ENCODE data around the gene TMCO6.

DNA sequence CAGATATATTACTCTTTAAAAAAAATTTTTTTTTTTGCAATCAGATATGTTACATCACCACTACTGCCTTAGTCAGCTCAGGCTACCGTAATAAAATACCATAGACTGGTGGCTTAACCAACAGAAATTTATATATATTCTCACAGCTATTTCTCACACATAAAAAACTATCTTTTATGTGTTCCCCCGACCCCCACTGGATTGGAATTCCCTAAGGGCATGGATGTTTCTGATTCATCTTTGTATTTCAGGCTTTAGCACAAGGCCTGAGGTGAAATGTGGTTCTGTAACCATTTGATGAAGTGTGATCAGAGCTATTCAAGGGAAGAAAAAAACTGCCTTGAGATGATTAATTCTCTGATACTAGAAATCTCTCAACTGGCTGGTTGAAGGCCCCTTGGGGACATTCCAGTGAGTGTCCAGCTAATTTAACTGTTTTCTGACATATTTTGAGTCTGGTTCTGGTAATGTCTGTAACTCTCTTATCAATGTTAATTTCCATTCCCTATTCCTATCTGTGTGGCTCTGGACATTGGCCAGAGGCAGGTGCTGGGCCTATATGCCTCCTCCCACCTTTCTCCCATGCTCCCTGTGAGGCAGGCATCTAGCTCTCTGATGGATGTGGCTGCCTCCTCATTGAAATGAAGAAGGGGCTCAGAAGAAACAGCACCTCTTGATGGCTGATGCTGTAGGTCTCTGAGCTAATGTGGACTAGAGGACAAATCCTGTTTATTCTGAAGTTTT is 8.8 kb upstream of the TMCO6 start:
- TF ChIP-seq TOX (CRISPR knock-in tag; IDR thresholded peaks at IDR 0.05; ENCODE audit: borderline replicate concordance) (no peak), ARNTL (CRISPR knock-in tag; IDR thresholded peaks at IDR 0.05; ENCODE audit: borderline replicate concordance, low read depth) (no peak), ZFP3 (CRISPR knock-in tag; IDR thresholded peaks at IDR 0.05) (no peak), ZNF8 (CRISPR knock-in tag; IDR thresholded peaks at IDR 0.05) (no peak), ZC3H10 (CRISPR knock-in tag; IDR thresholded peaks at IDR 0.05) (no peak), CSDC2 (CRISPR knock-in tag; IDR thresholded peaks at IDR 0.05) (no peak), SNAI2 (CRISPR knock-in tag; IDR thresholded peaks at IDR 0.05) (no peak), ZNF70 (CRISPR knock-in tag; IDR thresholded peaks at IDR 0.05) (no peak), ZFP30 (CRISPR knock-in tag; IDR thresholded peaks at IDR 0.05) (no peak), OSR1 (CRISPR knock-in tag; IDR thresholded peaks at IDR 0.05) (no peak)
- TF ChIP-seq, protein P1, sequence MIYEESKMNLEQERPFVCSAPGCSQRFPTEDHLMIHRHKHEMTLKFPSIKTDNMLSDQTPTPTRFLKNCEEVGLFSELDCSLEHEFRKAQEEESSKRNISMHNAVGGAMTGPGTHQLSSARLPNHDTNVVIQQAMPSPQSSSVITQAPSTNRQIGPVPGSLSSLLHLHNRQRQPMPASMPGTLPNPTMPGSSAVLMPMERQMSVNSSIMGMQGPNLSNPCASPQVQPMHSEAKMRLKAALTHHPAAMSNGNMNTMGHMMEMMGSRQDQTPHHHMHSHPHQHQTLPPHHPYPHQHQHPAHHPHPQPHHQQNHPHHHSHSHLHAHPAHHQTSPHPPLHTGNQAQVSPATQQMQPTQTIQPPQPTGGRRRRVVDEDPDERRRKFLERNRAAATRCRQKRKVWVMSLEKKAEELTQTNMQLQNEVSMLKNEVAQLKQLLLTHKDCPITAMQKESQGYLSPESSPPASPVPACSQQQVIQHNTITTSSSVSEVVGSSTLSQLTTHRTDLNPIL (CRISPR knock-in tag; IDR thresholded peaks at IDR 0.05; ENCODE audit: low read depth): no peak
- TF ChIP-seq, protein P2, sequence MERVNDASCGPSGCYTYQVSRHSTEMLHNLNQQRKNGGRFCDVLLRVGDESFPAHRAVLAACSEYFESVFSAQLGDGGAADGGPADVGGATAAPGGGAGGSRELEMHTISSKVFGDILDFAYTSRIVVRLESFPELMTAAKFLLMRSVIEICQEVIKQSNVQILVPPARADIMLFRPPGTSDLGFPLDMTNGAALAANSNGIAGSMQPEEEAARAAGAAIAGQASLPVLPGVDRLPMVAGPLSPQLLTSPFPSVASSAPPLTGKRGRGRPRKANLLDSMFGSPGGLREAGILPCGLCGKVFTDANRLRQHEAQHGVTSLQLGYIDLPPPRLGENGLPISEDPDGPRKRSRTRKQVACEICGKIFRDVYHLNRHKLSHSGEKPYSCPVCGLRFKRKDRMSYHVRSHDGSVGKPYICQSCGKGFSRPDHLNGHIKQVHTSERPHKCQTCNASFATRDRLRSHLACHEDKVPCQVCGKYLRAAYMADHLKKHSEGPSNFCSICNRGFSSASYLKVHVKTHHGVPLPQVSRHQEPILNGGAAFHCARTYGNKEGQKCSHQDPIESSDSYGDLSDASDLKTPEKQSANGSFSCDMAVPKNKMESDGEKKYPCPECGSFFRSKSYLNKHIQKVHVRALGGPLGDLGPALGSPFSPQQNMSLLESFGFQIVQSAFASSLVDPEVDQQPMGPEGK (CRISPR knock-in tag; IDR thresholded peaks at IDR 0.05; ENCODE audit: borderline replicate concordance): no peak
- TF ChIP-seq, protein P3, sequence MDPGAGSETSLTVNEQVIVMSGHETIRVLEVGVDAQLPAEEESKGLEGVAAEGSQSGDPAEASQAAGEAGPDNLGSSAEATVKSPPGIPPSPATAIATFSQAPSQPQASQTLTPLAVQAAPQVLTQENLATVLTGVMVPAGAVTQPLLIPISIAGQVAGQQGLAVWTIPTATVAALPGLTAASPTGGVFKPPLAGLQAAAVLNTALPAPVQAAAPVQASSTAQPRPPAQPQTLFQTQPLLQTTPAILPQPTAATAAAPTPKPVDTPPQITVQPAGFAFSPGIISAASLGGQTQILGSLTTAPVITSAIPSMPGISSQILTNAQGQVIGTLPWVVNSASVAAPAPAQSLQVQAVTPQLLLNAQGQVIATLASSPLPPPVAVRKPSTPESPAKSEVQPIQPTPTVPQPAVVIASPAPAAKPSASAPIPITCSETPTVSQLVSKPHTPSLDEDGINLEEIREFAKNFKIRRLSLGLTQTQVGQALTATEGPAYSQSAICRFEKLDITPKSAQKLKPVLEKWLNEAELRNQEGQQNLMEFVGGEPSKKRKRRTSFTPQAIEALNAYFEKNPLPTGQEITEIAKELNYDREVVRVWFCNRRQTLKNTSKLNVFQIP (CRISPR knock-in tag; IDR thresholded peaks at IDR 0.05; ENCODE audit: borderline replicate concordance, low read depth): no peak
- TF ChIP-seq, protein P4, sequence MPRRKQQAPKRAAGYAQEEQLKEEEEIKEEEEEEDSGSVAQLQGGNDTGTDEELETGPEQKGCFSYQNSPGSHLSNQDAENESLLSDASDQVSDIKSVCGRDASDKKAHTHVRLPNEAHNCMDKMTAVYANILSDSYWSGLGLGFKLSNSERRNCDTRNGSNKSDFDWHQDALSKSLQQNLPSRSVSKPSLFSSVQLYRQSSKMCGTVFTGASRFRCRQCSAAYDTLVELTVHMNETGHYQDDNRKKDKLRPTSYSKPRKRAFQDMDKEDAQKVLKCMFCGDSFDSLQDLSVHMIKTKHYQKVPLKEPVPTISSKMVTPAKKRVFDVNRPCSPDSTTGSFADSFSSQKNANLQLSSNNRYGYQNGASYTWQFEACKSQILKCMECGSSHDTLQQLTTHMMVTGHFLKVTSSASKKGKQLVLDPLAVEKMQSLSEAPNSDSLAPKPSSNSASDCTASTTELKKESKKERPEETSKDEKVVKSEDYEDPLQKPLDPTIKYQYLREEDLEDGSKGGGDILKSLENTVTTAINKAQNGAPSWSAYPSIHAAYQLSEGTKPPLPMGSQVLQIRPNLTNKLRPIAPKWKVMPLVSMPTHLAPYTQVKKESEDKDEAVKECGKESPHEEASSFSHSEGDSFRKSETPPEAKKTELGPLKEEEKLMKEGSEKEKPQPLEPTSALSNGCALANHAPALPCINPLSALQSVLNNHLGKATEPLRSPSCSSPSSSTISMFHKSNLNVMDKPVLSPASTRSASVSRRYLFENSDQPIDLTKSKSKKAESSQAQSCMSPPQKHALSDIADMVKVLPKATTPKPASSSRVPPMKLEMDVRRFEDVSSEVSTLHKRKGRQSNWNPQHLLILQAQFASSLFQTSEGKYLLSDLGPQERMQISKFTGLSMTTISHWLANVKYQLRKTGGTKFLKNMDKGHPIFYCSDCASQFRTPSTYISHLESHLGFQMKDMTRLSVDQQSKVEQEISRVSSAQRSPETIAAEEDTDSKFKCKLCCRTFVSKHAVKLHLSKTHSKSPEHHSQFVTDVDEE (CRISPR knock-in tag; IDR thresholded peaks at IDR 0.05): no peak
